Activated effector memory CD4-positive, alpha-beta T cell treated with anti-CD3 and anti-CD28 coated beads, Interleukin-2, amount 50 U/mL, for 16 hours (primary cell): ENCODE results near the gene ENO4.

Experiments
- DNase-seq: peaks from one replicate; pipeline ENCODE4 v3.0.0-alpha.2; 2020

The ENO4 gene

GRCh38 chr10:116868722-116869121 is 19.4 kb downstream of the ENO4 start:
- no peak for DNase-seq

DNA sequence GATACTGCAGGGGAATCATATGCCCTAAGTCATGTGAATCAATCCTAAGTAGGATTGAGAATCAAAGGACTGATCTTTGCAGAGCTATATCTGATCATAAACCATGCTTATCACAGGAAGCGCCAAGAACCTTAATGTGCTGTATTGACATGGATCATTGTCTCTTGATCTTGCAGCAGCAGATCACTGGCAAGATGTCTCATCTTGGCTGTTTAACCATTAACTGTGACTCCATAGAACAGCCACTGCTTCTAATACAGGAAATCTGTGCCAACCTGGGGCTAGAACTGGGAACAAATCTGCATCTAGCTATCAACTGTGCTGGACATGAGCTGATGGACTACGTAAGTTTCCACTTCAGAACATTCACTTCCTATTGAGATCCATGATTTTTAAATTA is 21.6 kb downstream of the ENO4 start:
- DNase-seq, result no peak

DNA sequence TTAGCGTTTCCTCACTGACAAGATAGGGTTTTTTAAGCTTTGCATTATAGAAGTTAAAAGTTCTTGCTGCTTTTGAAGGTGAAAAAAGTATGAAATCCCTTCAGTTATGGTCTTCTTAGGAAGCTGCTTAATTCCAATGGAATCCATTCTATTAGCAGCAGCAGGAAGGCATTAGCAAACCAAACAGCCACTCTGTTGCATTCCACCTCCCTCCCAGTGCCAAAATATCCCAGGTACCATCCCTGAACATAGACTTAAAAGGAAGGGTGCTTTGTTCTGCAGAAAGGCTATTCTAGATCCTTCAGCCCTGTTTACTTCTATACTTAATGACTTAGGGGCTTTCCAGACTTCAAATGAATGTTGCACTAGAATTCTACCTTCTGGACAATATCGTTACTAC is 23.8 kb downstream of the ENO4 start:
- no peak for DNase-seq

DNA sequence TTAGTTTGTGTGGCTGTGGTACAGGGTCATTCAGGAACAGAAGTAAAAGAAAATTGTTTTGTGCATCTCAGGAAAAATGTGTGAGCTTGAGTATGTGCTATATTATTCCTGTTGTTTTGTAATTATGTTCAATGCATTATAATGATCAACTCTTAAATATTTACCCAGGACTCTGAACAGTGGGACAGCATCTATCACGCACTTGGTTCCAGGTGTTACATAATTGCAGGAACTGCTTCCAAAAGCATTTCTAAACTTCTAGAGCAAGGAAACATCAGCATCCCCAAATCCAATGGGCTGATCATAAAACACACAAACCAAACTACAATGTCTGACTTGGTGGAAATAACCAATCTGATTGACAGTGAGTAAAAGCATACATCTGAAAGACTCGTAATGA is 26.6 kb downstream of the ENO4 start:
- no peak for DNase-seq

DNA sequence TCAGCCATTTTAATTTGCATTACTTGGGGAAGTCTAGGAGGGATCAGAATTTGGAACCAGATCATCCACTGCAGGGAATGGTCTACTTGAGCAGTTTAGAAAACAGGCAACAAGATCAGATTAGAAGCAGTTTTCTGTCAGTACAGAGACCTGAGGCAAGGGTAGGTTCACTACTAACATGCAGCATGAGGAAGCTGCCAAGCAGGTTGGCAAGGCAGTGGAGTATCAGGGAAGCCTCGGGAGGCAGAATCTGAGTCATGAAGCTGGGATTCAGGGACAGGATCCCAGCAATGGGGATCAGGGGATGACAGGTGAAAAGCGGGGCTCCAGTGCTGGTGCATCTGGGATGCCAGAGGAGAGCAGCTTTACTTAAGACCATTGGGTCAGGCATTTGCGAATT is 28.1 kb downstream of the ENO4 start:
- DNase-seq, result no peak

GRCh38 chr10:116878123-116878522 is 28.8 kb downstream of the ENO4 start:
- DNase-seq, result no peak

DNA sequence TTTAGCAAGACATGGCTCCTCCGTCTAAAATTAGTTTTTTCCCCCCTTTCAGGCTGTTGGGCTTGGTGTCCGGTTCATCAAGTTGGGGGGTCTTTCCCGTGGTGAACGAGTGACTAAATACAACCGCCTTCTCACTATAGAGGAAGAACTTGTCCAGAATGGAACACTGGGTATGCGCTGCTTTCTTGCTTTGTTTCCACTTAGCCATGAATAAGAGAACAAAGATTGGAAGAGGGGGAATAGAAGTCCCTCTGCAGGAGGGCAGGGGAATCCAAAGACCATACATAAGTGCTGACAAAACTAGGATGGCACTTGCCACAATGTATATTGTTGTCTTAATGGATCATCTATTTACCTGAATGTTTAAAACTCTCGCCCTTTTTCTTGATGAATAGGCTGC is 30.5 kb downstream of the ENO4 start:
- DNase-seq, result no peak

DNA sequence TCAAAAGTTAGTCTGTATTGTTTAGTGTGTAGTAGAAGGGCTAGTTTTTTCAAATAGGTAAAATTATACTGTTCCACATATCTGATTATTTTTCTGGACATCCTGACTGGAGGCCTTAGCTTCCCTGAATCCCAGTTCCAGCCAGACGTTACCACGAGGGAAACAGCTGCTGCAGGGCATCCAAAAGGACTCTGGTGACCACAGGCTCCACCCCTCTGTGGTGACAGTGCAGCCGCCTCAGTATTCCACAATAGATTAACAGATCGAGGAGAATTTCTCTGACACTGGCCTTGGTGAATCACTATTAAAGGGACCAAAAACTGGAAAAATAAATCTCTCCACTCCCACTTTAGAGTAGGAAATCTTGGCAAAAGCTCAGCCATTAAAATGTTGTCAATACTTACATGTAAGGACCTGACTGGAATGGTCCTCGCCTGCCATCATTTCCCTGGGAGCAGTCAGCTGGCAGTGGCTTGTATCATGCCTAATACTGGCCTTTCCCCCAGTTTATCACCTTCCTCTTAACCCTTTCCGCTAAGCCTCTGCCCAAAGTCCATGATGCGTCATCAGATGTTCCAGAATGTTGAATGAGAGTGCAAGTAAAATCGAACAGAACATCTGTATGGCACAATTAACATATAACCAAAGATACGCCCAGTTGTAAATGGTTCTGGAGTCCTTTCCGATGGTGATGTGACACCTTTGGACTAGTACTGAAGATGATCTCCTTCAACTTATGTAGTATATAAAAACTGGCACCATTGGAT is 31.6 kb downstream of the ENO4 start:
- DNase-seq, result no peak

GRCh38 chr10:116882639-116883038 is 33.3 kb downstream of the ENO4 start:
- DNase-seq, result no peak

- DNase-seq, result no peak
Observed at GRCh38 chr10:116886772-116887171, 37.5 kb downstream of the ENO4 start.

DNA sequence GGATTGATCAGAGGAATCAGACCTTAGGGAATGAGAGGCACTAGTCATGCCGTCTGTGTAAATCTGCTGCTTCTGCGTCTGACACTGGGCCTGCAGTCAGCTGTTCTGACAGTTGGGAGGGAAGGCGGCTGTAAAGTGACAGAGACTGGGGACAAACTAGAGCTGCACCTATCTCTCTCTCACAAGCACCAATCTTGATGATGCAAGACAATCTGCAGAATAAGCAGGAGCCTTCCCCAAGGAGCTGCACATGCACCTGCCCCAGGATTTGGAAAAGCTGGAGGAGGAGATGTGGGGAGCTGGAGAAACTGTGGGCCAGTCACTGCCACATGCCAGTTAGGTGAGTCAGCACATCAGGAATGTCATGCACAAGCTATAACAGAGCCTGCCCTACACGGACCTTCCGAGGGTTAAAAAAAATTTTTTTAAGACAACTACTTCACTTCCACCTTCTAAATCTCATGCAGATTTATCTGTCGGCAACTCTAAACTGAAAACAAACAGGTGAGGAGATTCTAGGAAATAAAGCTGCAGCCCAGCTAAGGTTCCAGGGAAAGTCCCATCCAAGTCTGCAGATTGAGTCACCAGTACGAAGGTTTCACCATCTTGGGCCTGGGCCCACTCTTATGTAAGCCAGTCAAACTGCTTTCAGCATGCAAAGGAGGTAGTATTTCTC is 39.2 kb downstream of the ENO4 start:
- no peak for DNase-seq

DNA sequence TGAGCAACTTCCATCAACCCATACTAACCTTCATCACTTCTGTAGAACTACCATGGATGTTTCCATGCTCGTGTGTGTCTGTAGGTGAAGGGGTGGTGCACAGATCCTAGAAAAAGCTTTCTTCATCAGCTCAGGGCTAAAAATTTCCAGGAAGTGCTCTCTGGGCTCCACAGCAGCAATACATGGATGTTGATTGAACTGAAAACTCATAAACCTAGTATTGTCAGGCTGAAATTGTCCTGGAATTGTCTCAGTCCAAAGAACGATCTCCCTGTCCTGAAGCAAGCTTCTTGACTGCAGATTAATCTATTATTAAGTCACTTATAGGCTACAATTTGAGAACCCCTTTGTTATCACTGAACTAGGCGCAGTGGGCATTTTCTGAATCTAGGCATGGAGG is 39.8 kb downstream of the ENO4 start:
- no peak for DNase-seq

DNA sequence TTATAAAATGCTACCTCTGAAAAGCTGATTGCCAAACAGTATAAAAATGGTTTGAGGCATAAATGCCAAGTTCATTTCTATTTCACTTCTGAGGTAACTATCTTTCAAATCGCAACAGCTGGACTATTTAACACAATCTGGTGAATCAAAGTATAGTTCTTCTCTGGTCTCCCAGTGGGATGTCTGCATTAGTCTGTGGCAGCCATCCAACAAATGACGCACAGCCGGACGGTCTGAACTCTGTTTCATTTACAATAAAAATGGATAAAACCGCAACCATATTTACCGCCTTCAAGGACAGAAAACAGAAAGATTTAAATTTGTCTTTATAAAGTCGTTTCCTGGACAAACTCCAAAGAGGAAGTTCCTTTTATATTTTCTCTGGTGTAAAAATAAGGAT is 41.9 kb downstream of the ENO4 start:
- no peak for DNase-seq

DNA sequence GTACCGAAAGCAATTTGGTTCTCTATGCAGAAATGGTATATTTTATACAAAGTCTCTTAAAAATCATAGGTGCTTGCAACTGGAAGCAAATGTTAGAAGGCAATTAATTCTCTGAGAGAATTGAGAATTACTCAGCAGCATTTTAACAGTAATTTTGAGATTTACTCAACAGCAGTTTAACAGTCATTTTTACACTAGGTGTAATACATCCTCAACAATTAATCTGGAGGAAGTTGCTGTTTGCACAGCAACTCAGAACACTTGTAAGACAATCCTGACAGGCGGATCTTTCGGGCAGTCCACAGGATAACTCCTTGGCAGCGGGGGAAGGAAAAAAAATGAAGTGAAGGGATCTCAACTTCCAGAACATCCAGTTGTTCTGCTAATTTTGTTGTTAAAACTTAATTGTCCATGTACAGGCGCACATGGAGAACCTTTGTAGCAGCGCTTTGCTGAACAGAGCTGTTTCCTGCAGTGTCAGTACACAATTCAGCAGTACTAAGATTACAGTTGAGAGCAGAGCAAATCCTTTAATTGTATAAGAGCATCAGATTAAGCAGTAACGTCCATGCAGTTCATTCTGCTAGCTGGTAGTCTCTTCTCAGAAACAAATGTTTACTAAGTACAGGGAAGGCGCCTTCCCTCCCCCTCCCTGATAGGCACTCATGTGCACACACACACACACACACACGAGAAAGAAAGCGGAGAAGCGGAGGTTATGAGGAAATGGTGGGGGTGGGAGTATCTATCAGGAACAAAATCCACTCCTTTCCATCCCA is 43.8 kb downstream of the ENO4 start:
- no peak for DNase-seq

DNA sequence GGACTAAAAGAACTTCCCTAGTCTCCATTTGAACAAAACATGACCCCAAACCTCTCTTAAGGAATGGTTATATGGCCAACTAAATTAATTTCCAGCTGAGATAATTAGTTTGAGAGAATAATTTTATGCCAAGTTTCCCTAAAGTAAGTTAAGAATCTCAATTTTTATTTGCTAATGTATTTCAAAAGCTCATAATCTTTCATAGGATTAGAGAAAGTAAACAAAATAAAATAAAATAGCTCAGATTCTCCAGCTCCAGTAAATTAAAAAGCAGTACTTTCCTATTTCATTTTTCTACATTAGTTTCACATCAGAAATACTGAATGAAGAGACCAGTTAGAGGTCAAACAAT is 44.4 kb downstream of the ENO4 start:
- DNase-seq, result no peak

DNA sequence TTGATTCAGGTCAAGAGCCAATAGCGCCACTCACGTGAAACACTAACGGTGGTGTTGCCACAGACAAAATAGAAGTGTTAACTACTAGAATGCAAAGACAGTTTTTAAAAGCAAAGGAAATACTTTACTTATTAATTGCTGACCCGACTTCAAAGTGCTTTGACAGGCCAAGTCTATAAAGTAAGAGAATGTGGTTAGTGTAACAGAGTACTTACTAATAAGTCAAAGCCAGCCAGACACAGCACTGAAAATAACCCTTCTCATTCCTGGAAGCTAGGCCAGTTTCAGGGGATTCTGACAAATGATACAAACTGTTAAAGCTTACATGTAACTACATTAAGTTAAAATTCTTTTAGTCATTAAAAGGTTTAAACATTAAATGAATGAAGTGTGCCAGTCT is 50.3 kb downstream of the ENO4 start:
- no peak for DNase-seq

DNA sequence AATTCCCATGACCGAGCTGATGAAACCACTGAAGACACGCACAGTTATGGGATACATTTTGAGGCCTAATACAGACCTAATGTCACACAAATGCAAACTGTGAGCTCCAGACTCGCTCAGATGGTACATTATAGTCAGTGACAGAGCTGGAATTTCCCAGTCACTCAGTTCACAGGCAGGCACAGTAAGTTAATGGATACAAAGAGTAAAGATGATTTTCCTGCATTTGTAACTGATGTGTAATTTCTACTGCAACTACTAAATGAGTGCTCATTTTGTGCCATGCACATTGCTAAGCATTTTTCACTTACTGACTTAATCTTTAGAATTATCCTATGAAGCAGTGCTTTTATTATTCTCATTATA is 56.5 kb downstream of the ENO4 start:
- no peak for DNase-seq

DNA sequence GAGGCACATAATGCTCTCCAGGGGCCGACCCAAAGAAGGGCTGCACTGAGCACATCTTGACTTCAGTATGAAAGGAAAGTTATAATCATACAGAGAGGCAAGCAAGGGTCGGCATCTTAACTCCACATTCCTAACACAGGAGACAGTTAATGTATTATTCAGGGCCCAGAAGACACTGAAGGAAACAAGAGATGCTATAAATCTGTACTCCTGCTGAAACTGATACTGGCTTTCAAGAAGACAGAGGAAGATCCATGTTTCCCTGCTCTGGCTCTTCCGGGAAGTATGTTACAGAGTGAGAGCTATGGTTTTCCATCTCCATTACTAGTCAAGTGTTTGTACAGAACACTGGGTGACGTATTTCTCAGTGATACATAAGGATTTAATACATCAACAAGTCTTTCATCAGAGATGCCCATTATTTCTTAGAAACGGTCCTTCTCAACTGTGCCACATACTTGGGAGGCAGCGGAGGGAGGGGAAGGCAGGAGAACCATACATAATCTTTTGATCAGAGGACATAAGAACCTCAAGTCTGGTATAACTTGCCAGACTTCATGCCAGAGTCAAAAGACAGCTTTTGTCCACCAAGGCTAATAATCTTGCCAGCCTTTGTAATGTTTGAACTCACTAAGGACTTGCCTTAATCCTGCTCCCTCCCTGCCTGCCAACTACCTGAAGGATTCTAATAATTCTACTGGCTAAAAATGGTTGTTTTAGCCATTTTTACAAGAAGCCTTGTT is 58.1 kb downstream of the ENO4 start:
- no peak for DNase-seq

DNA sequence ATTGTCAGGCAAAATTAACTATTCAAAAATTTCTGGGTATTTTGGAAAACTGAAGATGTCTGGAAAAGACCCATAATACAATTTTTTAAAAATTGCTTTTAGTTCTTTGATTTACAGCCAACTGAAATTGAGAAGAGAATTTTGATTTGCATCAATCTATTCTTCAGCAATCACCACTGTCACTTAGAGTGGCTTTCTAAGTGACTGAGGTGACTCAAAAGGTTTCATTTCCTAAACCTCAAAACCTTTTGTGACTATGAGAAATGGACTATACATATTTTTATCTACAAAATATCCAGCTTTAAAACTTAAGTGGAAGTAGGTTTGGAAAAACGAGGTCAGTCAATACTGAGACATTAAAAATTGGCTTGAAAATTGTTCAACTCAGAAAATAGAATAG is 60.0 kb downstream of the ENO4 start:
- DNase-seq, result no peak

DNA sequence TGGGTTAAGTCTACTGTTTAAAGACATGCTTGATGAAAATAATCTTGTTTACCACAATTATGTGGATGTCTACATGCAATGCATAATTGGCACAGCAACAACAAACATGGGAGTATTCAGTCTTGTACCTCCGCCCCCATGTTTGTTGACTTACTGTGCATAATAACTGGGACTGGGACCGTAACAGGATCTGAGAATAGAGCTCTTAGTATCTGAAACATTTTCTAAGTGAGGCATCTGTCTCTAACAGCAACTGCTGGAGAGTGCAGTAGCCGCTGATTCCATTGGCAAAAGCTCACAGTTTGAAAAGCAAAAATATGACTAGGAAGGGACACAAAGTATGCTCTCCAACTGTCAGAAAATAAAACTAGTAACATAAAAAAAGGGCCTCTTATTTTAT is 61.6 kb downstream of the ENO4 start:
- DNase-seq, result no peak

GRCh38 chr10:116912162-116912561 is 62.9 kb downstream of the ENO4 start:
- DNase-seq, result no peak

DNA sequence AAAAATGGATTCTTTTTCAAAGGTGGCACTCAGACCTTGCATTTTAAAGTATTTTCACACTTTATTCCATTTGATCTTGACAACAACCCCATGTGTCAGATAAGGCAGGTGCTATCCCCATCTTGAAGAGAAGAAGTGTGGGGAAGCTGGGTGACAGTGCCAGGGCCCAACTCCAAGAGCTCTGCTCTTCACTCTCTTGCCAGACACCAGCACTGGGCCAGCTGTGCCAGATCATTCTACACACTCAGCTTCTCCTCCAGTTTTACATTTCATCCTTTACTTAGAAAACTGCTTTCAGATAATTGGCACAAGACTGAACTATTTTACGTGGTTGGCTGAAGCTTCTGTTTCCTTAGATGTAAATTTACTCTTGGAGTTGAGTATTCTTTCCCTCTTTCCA is 64.4 kb downstream of the ENO4 start:
- no peak for DNase-seq

GRCh38 chr10:116915340-116915739 is 66.0 kb downstream of the ENO4 start:
- no peak for DNase-seq

- DNase-seq, result no peak
Observed at GRCh38 chr10:116917481-116917880, 68.2 kb downstream of the ENO4 start.
